ENCODE results near the gene VAV1.

DNA sequence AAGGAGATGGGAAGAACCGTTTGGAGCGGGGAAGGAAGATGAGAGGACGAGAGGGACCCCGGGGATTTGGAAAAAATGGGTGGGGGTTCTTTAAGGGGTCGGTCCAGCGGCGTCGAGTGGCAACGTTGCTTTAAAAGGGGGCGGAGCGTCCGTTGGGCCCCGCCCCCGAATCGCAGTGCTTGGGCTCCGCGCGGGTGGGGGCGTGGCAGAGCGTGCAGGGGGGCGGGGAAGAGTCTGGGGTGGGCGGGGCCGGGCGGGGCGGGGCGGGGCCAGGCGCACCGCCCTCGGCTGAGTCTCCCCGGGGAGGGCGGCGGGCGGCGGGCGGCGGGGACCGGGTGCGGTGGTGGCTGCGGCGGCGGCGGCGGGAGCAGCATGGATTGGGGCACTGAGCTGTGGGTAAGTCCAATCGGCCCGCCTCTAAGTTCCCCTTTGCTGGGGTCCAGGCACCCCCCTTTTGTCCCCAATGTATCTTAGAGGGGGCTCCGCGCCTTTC lies 33.1 kb upstream of the VAV1 start, which contains the start of gene TRIP10:
- TF ChIP-seq EZH2 (IDR thresholded peaks at IDR 0.05; ENCODE audit: borderline replicate concordance, low read depth, low read length, severe bottlenecking), result no peak
- TF ChIP-seq, protein P1, sequence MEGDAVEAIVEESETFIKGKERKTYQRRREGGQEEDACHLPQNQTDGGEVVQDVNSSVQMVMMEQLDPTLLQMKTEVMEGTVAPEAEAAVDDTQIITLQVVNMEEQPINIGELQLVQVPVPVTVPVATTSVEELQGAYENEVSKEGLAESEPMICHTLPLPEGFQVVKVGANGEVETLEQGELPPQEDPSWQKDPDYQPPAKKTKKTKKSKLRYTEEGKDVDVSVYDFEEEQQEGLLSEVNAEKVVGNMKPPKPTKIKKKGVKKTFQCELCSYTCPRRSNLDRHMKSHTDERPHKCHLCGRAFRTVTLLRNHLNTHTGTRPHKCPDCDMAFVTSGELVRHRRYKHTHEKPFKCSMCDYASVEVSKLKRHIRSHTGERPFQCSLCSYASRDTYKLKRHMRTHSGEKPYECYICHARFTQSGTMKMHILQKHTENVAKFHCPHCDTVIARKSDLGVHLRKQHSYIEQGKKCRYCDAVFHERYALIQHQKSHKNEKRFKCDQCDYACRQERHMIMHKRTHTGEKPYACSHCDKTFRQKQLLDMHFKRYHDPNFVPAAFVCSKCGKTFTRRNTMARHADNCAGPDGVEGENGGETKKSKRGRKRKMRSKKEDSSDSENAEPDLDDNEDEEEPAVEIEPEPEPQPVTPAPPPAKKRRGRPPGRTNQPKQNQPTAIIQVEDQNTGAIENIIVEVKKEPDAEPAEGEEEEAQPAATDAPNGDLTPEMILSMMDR (IDR thresholded peaks at IDR 0.05; ENCODE audit: borderline replicate concordance, extremely low read depth, low read length, poor library complexity, severe bottlenecking), result no peak

All from DND-41 (cell line).